ENCODE data around the gene GALM. TPM values are rescaled to one million over a fixed set of nuclear protein-coding genes. Genes with fewer than 3 reads are reported as not detected.

GALM gene
- total and polyA plus RNA-seq, 2 of the 13 experiments (the other 11 are each of a cell fraction or from before 2014, with no cell fraction given), result 65.5 to 90.0 TPM

GRCh38 chr2:38731684-38732221 lies 65.8 kb downstream of the GALM start (continued):
- TF ChIP-seq NR2F2 (IDR thresholded peaks at IDR 0.05; ENCODE audit: borderline replicate concordance, low read depth) (peak; percentile 75), ZNF768 (CRISPR knock-in tag; IDR thresholded peaks at IDR 0.05) (no peak), ZSCAN20 (CRISPR knock-in tag; IDR thresholded peaks at IDR 0.05; ENCODE audit: borderline replicate concordance) (no peak), SKI (IDR thresholded peaks at IDR 0.05; ENCODE audit: partially characterized antibody) (peak; percentile 59), SRSF9 (IDR thresholded peaks at IDR 0.05; ENCODE audit: borderline replicate concordance, insufficient read depth, low read depth, low read length, poor library complexity, severe bottlenecking) (no peak), ZNF33A (CRISPR knock-in tag; IDR thresholded peaks at IDR 0.05; ENCODE audit: borderline replicate concordance) (no peak), ZBTB25 (CRISPR knock-in tag; IDR thresholded peaks at IDR 0.05) (0 out of 2 replicates have a peak, but pooled peaks have one; percentile 42), USF2 (IDR thresholded peaks at IDR 0.05; ENCODE audit: low read depth, low read length) (no peak), USF2 (CRISPR knock-in tag; IDR thresholded peaks at IDR 0.05; ENCODE audit: borderline replicate concordance) (no peak), TEAD2 (CRISPR knock-in tag; IDR thresholded peaks at IDR 0.05) (no peak), RBAK (CRISPR knock-in tag; IDR thresholded peaks at IDR 0.05) (no peak), RFXAP (CRISPR knock-in tag; IDR thresholded peaks at IDR 0.05; ENCODE audit: borderline replicate concordance) (peak; percentile 85; the same call in 1 of the 2 replicates), MBD4 (IDR thresholded peaks at IDR 0.05; ENCODE audit: borderline replicate concordance, low read length) (no peak), ZNF792 (CRISPR knock-in tag; IDR thresholded peaks at IDR 0.05) (no peak; the same call in 1 of the 2 replicates), HIVEP1 (CRISPR knock-in tag; IDR thresholded peaks at IDR 0.05) (no peak), HNF4A (CRISPR knock-in tag; IDR thresholded peaks at IDR 0.05) (peak; percentile 84), KLF16 (CRISPR knock-in tag; IDR thresholded peaks at IDR 0.05) (peak in 1 of 2 experiments; percentile 87; a peak in 2 of 4 replicates), MLLT10 (CRISPR knock-in tag; IDR thresholded peaks at IDR 0.05) (no peak), DNMT3B (CRISPR knock-in tag; conservative IDR thresholded peaks at IDR 0.05) (no peak), ZFP82 (CRISPR knock-in tag; IDR thresholded peaks at IDR 0.05; ENCODE audit: borderline replicate concordance) (no peak), MATR3 (CRISPR knock-in tag; IDR thresholded peaks at IDR 0.05) (no peak), IRF9 (CRISPR knock-in tag; IDR thresholded peaks at IDR 0.05; ENCODE audit: borderline replicate concordance) (0 out of 2 replicates have a peak, but pooled peaks have one; percentile 56), ATF7-NPFF (CRISPR knock-in tag; IDR thresholded peaks at IDR 0.05; ENCODE audit: low read depth) (no peak), KAT8 (CRISPR knock-in tag; IDR thresholded peaks at IDR 0.05) (no peak), ZBTB42 (CRISPR knock-in tag; IDR thresholded peaks at IDR 0.05) (no peak)

All from HepG2 (cell line).